ENCODE results near the gene NMRK1. TPM values are rescaled to one million over a fixed set of nuclear protein-coding genes. Genes with fewer than 3 reads are reported as not detected.

NMRK1 gene
- total RNA-seq, 1 donor from 2014 or later = 13.8 TPM

GRCh38 chr9:75036793-75037192, 51.2 kb downstream of the NMRK1 start:
- Histone ChIP-seq H3K27me3 (ENCODE audit: low read depth) (no peaks in the 10 kb centered on the region), H3K27ac (replicated peaks) (no peak overlapping the region), H3K9me3 (replicated peaks) (no peaks in the 10 kb centered on the region), H3K36me3 (no peaks in the 10 kb centered on the region), H3K4me1 (no peaks in the 10 kb centered on the region), H3K4me3 (no peak overlapping the region)
- DNase-seq = no peak
- intact Hi-C loops (cut with micrococcal nuclease) = no loop called here
- TF ChIP-seq, protein P1, sequence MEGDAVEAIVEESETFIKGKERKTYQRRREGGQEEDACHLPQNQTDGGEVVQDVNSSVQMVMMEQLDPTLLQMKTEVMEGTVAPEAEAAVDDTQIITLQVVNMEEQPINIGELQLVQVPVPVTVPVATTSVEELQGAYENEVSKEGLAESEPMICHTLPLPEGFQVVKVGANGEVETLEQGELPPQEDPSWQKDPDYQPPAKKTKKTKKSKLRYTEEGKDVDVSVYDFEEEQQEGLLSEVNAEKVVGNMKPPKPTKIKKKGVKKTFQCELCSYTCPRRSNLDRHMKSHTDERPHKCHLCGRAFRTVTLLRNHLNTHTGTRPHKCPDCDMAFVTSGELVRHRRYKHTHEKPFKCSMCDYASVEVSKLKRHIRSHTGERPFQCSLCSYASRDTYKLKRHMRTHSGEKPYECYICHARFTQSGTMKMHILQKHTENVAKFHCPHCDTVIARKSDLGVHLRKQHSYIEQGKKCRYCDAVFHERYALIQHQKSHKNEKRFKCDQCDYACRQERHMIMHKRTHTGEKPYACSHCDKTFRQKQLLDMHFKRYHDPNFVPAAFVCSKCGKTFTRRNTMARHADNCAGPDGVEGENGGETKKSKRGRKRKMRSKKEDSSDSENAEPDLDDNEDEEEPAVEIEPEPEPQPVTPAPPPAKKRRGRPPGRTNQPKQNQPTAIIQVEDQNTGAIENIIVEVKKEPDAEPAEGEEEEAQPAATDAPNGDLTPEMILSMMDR (IDR thresholded peaks at IDR 0.05; ENCODE audit: borderline replicate concordance) = no peak

GRCh38 chr9:75033791-75034473, 54.0 kb downstream of the NMRK1 start:
- no peak overlapping the region for H3K4me3 ChIP-seq
- H3K27ac ChIP-seq (replicated peaks) = no peak overlapping the region
- no peaks in the 10 kb centered on the region for H3K4me1 ChIP-seq
- no peak for DNase-seq
- intact Hi-C loops (cut with micrococcal nuclease) = no loop called here
- no peaks in the 10 kb centered on the region for H3K36me3 ChIP-seq
- TF ChIP-seq, protein P1 (IDR thresholded peaks at IDR 0.05; ENCODE audit: borderline replicate concordance) = no peak
- no peaks in the 10 kb centered on the region for H3K9me3 ChIP-seq (replicated peaks)
- H3K27me3 ChIP-seq (ENCODE audit: low read depth) = no peaks in the 10 kb centered on the region

DNA sequence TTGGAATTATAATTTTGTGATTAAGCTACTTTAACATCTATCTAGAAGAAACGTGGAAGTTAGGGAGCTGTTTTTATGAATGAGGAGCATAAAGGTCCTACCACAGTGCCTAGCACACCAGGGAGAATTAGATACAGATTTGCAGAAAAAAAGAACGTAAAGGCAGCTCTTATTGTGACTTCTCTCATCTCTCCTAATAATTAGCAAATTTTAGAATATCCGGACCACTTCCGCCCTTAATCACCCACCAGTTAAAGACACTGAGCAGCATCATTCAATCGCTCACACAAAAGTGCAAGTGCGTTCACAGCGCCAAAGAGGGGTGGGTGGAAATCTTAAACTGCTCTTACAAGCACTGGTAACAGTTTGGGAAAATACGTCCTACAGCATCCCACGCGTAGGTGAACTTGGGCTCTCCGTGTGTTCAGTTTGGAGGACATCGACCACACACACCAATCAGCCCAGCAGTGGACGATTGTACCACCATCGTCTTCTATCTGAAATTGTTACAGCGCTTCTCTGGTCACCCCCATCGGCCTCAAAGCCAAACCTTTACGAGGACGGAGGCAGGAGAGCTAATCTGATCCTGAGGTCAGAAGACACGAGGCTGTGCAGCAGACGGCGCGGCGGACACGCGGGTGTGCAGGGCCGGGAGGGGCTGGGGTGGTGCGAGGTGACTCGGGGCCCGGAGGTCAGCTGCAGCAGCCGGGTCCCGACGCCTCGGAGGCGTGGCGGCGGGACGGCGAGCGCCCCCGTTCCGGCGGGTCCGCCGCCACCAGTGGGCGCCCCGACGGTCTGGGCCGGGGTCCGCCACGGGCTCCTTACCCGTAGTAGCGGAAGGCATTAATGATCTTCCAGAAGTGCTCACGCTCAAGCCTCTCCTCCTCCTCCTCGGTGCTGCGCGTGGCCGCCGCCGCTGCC, 60.5 kb downstream of the NMRK1 start:
- no peaks in the 10 kb centered on the region for H3K36me3 ChIP-seq
- intact Hi-C loops (cut with micrococcal nuclease) = loop anchor here (10.0 kb wide), 1 partner anchor 47 kb away; no protein-coding TSS in a partner anchor

GRCh38 chr9:75023846-75024245, 64.1 kb downstream of the NMRK1 start:
- H3K9me3 ChIP-seq (replicated peaks) = no peaks in the 10 kb centered on the region
- no peaks in the 10 kb centered on the region for H3K36me3 ChIP-seq
- intact Hi-C loops (cut with micrococcal nuclease) = loop anchor here (10.0 kb wide), 1 partner anchor 51 kb away; no protein-coding TSS in a partner anchor
- no peaks in the 10 kb centered on the region for H3K27me3 ChIP-seq (ENCODE audit: low read depth)
- H3K4me3 ChIP-seq = no peak overlapping the region
- TF ChIP-seq, protein P1 (IDR thresholded peaks at IDR 0.05; ENCODE audit: borderline replicate concordance) = no peak
- DNase-seq = no peak
- H3K27ac ChIP-seq (replicated peaks) = no peak overlapping the region
- H3K4me1 ChIP-seq = peaks cover 28% of the 10 kb centered on the region

More for the DNA sequence above, 60.5 kb downstream of the NMRK1 start:
- H3K4me3 ChIP-seq = peak overlapping the region; percentile 93
- H3K27me3 ChIP-seq (ENCODE audit: low read depth) = no peaks in the 10 kb centered on the region
- peak overlapping the region; percentile 97 for H3K27ac ChIP-seq (replicated peaks)
- peak; percentile 59 for DNase-seq
- TF ChIP-seq, protein P1 (IDR thresholded peaks at IDR 0.05; ENCODE audit: borderline replicate concordance) = no peak
- peaks cover 24% of the 10 kb centered on the region for H3K4me1 ChIP-seq
- no peaks in the 10 kb centered on the region for H3K9me3 ChIP-seq (replicated peaks)

DNA sequence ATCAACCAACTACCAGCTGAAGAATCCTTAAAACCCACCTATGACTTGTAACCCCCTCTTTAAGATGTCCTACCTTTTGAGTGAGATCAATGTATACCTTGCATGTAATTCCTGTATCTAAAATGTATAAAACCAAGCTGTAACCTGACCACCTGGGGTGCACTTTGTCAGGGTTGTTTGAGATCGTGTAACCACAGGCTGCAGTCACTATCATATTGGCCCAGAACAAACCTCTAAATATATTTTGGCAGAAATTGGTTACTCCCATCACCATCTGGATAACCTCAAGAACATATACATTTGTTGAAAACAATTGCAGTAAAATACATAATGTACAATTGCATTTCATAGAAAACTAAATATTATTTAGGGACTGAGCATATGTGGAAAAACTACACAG, 68.3 kb downstream of the NMRK1 start:
- intact Hi-C loops (cut with micrococcal nuclease) = loop anchor here (10.0 kb wide), 1 partner anchor 55 kb away; no protein-coding TSS in a partner anchor
- H3K4me3 ChIP-seq = no peak overlapping the region
- TF ChIP-seq, protein P1 (IDR thresholded peaks at IDR 0.05; ENCODE audit: borderline replicate concordance) = no peak
- H3K36me3 ChIP-seq = peaks cover 4% of the 10 kb centered on the region
- no peak overlapping the region for H3K27ac ChIP-seq (replicated peaks)
- peaks cover 4% of the 10 kb centered on the region for H3K4me1 ChIP-seq
- H3K9me3 ChIP-seq (replicated peaks) = no peaks in the 10 kb centered on the region
- DNase-seq = no peak
- no peaks in the 10 kb centered on the region for H3K27me3 ChIP-seq (ENCODE audit: low read depth)

Measured in left ventricle myocardium inferior (tissue), 1 donor.